K562 (cell line): ENCODE data around the gene IRF2BP1. TPM values are rescaled to one million over a fixed set of nuclear protein-coding genes. Genes with fewer than 3 reads are reported as not detected.
A peak's percentile ranks its signal among the peaks of the same experiment; 100 is the strongest.

Experiments used
- BCL6 ChIP-seq: fragments of 250-450 bp; sonication (Bioruptor Pico); IDR thresholded peaks from 2 replicates; pipeline ENCODE4 v1.4.0; 2020
- CBFA2T2 ChIP-seq: fragments of 450-650 bp; conservative IDR thresholded peaks from 2 replicates; pipeline ENCODE4 v1.6.1; 2017; ENCODE audit warnings: mild to moderate bottlenecking
- CTCF ChIP-seq, 3 experiments: IDR thresholded peaks in 2 of 3; conservative IDR thresholded peaks in 1 of 3; 2 replicates each; pipeline ENCODE4 v1.5.1; 2011 to 2012; ENCODE audit warnings: low read length in 3 of 3, mild to moderate bottlenecking in 3 of 3, control low read depth in 2 of 3, improper control_type of control experiment in 1 of 3, inconsistent platforms in 1 of 3, low read depth in 1 of 3, mixed read lengths in 1 of 3, moderate library complexity in 1 of 3; ENCODE audit not compliant: insufficient read depth in 2 of 3
- E4F1 ChIP-seq: fragments of 250-450 bp; sonication (Bioruptor Pico); IDR thresholded peaks from 2 replicates; pipeline ENCODE4 v1.5.0; 2021; ENCODE audit warnings: mild to moderate bottlenecking, borderline replicate concordance
- IRF9 ChIP-seq: fragments of 450-650 bp; IDR thresholded peaks from 2 replicates; pipeline ENCODE4 v1.6.1; 2016; ENCODE audit warnings: missing biosample characterization, missing genetic modification characterization
- KDM1A ChIP-seq, 2 experiments: fragments of 450-650 bp; IDR thresholded peaks; 2 replicates each; pipeline ENCODE4 v1.6.1; 2016; ENCODE audit warnings: mild to moderate bottlenecking in 2 of 2
- NCOA6 ChIP-seq: fragments of 450-650 bp; IDR thresholded peaks from 2 replicates; pipeline ENCODE4 v1.6.1; 2017; ENCODE audit warnings: mild to moderate bottlenecking
- PML ChIP-seq: IDR thresholded peaks from 2 replicates; pipeline ENCODE4 v1.6.1; 2012; ENCODE audit warnings: low read length, inconsistent platforms
- PTTG1 ChIP-seq: fragments of 450-650 bp; IDR thresholded peaks from 2 replicates; pipeline ENCODE4 v1.6.1; 2016; ENCODE audit warnings: low read depth, mild to moderate bottlenecking, missing genetic modification characterization, missing compliant biosample characterization
- PURB ChIP-seq: sonication (generic); formaldehyde crosslinking; IDR thresholded peaks from 2 replicates; pipeline ENCODE4 v1.9.0; 2021; ENCODE audit warnings: low read depth, mild to moderate bottlenecking, missing genetic modification reagents
- RCOR1 ChIP-seq, 2 experiments: IDR thresholded peaks; 2 replicates each; pipeline ENCODE4 v1.6.1; 2012; ENCODE audit warnings: low read depth in 2 of 2, low read length in 2 of 2, borderline replicate concordance in 1 of 2, improper control_type of control experiment in 1 of 2
- SFPQ ChIP-seq: fragments of 200-400 bp; formaldehyde crosslinking; IDR thresholded peaks from 2 replicates; pipeline ENCODE4 v1.6.1; 2017; ENCODE audit warnings: mild to moderate bottlenecking, low read depth, low read length, moderate library complexity
- SNRNP70 ChIP-seq: fragments of 200-400 bp; formaldehyde crosslinking; optimal IDR thresholded peaks from 2 replicates; pipeline ENCODE3; 2017; ENCODE audit warnings: low read depth, low read length
- ZNF124 ChIP-seq: sonication (generic); formaldehyde crosslinking; IDR thresholded peaks from 2 replicates; pipeline ENCODE4 v1.8.1; 2022; ENCODE audit warnings: missing genetic modification reagents
- ZNF24 ChIP-seq: fragments of 450-650 bp; IDR thresholded peaks from 2 replicates; pipeline ENCODE4 v1.6.1; 2016
- ZNF3 ChIP-seq: fragments of 250-450 bp; sonication (Bioruptor Pico); IDR thresholded peaks from 2 replicates; pipeline ENCODE4 v1.5.0; 2021; ENCODE audit warnings: mild to moderate bottlenecking, moderate library complexity
- ZNF408 ChIP-seq: fragments of 250-450 bp; sonication (Bioruptor Pico); IDR thresholded peaks from 2 replicates; pipeline ENCODE4 v1.4.0; 2020; ENCODE audit warnings: low read depth, mild to moderate bottlenecking, moderate library complexity
- polyA plus RNA-seq, 8 experiments: library from polyadenylated mRNA; depleted of rRNA in 4 of 8; stranded (reverse) in 5 of 8; unstranded in 3 of 8; fragments of >200 nt; fragmentation: Nextera tagmentation in 2 of 8; fragmentation: Illumina TruSeq in 1 of 8; extraction: Ambion mirVana in 2 of 8; extraction: Trizol in 1 of 8; gene quantifications; 2 replicates each; pipeline versions ENCODE4 v1.2.1 to v1.2.3, GENCODE V29; 2011 to 2014; ENCODE audit warnings: inconsistent platforms in 1 of 8, missing spikeins in 1 of 8
- total RNA-seq, 7 experiments: library from RNA; depleted of rRNA in 6 of 7; stranded (reverse); fragments of >200 nt in 6 of 7; fragmentation: Illumina TruSeq in 2 of 7; extraction: Trizol in 2 of 7; gene quantifications; 2 replicates each; pipeline versions ENCODE4 v1.2.1 to v1.2.3, GENCODE V29; 2011 to 2021; ENCODE audit warnings: low replicate concordance in 1 of 7

The IRF2BP1 gene
- total and polyA plus RNA-seq, 9 of the 15 experiments (the other 6 are each of a cell fraction or from before 2014, with no cell fraction given), result 0.61 to 35.9 (median 3.5) TPM

- TF ChIP-seq SFPQ (no peak), CTCF (IDR thresholded peaks at IDR 0.05 in 2 of 3, conservative IDR thresholded peaks at IDR 0.05 in 1 of 3; ENCODE audit: insufficient read depth in 2 of 3, low read depth in 1 of 3, low read length in 3 of 3) (no peak), IRF9 (tag) (no peak), NCOA6 (no peak), PML (no peak), SNRNP70 (no peak), ZNF408 (no peak), E4F1 (CRISPR knock-in tag) (no peak), ZNF24 (no peak), ZNF3 (no peak), PURB (CRISPR knock-in tag) (no peak), KDM1A (IDR thresholded peaks at IDR 0.05) (peak; percentile 85 to 94), RCOR1 (IDR thresholded peaks at IDR 0.05; ENCODE audit: borderline replicate concordance in 1 of 2, low read depth in 2 of 2, low read length in 2 of 2) (peak; percentile 27 to 95; a peak in 2 of 4 replicates), ZNF124 (no peak), BCL6 (CRISPR knock-in tag) (no peak), CBFA2T2 (no peak), PTTG1 (no peak)
These were observed 17.0 kb upstream of the IRF2BP1 start (continued) for GRCh38 chr19:45902651-45903625.
